MG63 (cell line): ENCODE results near the gene UGT2B17. TPM values are rescaled to one million over a fixed set of nuclear protein-coding genes. Genes with fewer than 3 reads are reported as not detected.
"Not testable (repeated sequence)": the region's sequence is repeated elsewhere in the genome, so short reads cannot be mapped to it uniquely, and the experiment has no call there.

Experiments
- DNase-seq: peaks from one replicate; pipeline ENCODE4 v3.0.0-alpha.2; 2020
- H3K27me3 ChIP-seq: fragments of 250-450 bp; sonication (Bioruptor Pico); 2 replicates; pipeline ENCODE4 v1.5.1; 2020; ENCODE audit warnings: mild to moderate bottlenecking, moderate library complexity
- H3K36me3 ChIP-seq: fragments of 250-450 bp; sonication (Bioruptor Pico); 2 replicates; pipeline ENCODE4 v1.5.1; 2020; ENCODE audit warnings: mild to moderate bottlenecking, moderate library complexity
- H3K4me3 ChIP-seq: fragments of 250-450 bp; sonication (Bioruptor Pico); 2 replicates; pipeline ENCODE4 v1.5.1; 2020; ENCODE audit warnings: mild to moderate bottlenecking, moderate library complexity
- H3K9me3 ChIP-seq: fragments of 250-450 bp; sonication (Bioruptor Pico); 2 replicates; pipeline ENCODE4 v1.5.1; 2020; ENCODE audit warnings: mild to moderate bottlenecking, moderate library complexity
- total RNA-seq: library from RNA; depleted of rRNA; stranded (reverse); fragments of >200 nt; shearing (Covaris generic); gene quantifications from 2 replicates; pipeline ENCODE4 v1.2.3, GENCODE V29; 2014; ENCODE audit warnings: low replicate concordance; rRNA removed

The UGT2B17 gene
- total RNA-seq, 1 experiment from 2014 or later = not detected

DNA sequence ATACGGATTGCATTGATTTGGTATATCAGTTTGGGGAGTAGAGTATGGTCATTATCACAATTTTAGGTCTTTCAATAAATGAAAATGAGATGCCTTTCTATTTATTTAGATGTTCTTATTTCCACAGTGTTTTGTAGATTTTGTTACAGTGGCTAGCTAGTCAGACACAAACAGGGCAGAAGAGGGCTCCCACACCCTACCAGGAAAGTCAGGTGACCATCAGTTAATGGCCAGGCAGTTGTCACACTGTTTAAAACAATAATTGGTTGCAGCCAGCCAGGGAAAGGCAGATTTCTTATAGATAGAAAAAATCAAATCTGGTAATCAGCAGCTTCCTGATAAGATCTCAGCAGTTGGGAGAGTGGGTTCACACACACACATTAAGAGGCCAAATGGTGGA, 57.2 kb downstream of the UGT2B17 start:
- H3K36me3 ChIP-seq = no peaks in the 10 kb centered on the region
- DNase-seq = no peak
- H3K27me3 ChIP-seq = no peaks in the 10 kb centered on the region
- H3K4me3 ChIP-seq = no peak overlapping the region
- no peaks in the 10 kb centered on the region for H3K9me3 ChIP-seq

GRCh38 chr4:68505452-68505851, 70.7 kb downstream of the UGT2B17 start:
- not testable (repeated sequence) for DNase-seq, H3K27me3 ChIP-seq, H3K9me3 ChIP-seq, H3K36me3 ChIP-seq, H3K4me3 ChIP-seq

GRCh38 chr4:68504836-68505235, 71.3 kb downstream of the UGT2B17 start:
- not testable (repeated sequence) for H3K9me3 ChIP-seq, H3K4me3 ChIP-seq, H3K36me3 ChIP-seq, DNase-seq, H3K27me3 ChIP-seq

- not testable (repeated sequence) for H3K4me3 ChIP-seq, H3K27me3 ChIP-seq, DNase-seq, H3K36me3 ChIP-seq, H3K9me3 ChIP-seq
These were observed 72.7 kb downstream of the UGT2B17 start for GRCh38 chr4:68503462-68503861.

DNA sequence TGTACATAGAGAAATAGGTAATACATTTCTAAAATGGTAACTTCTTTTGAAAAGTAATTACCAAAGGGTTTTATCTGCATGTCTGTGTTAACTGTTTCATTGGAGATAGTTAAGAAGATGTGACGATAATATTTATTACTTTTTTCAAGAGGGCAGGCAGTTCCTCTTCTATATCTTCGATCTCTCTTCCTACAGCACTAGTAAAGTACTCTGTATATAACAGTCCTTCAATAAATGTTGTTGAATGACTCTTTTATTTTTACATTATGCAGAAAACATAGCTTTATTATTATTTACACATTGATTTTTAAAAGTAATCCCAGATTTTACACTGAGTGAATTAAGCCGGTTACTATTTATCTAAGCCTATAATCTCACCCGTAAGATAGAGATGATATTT, 77.1 kb downstream of the UGT2B17 start:
- DNase-seq = no peak
- H3K27me3 ChIP-seq = no peaks in the 10 kb centered on the region
- no peak overlapping the region for H3K4me3 ChIP-seq
- H3K9me3 ChIP-seq = no peaks in the 10 kb centered on the region
- H3K36me3 ChIP-seq = no peaks in the 10 kb centered on the region

DNA sequence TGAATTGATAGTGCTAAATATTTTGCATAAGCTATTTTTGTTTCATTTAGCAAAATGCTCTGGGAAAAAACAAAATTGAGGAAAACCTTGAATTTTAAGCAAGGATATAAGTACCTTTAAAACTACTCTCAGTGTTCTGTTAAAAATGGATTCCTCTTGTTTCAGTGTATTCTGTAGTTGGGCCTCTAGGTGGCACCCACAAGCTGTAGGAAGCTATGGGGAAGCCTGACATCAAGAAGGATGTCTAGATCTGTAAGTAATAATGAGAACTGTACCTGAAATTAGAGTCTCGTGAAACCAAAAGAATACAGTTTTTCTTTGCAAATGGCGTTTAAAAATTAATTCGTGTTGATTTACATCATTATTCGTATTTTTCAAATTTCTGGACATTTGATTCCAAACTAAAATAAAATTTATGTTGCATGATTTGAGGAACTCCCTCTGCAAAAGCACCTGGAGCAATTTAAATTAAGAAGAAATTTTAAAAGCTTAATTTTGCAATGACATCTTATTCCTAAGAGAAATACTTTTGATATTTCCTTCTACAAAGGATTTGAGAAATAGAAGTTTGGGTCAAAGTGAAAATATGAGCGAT, 77.6 kb downstream of the UGT2B17 start:
- H3K36me3 ChIP-seq = no peaks in the 10 kb centered on the region
- H3K9me3 ChIP-seq = no peaks in the 10 kb centered on the region
- H3K4me3 ChIP-seq = no peak overlapping the region
- H3K27me3 ChIP-seq = no peaks in the 10 kb centered on the region
- DNase-seq = peak; percentile 15

GRCh38 chr4:68494688-68495087, 81.4 kb downstream of the UGT2B17 start:
- H3K9me3 ChIP-seq = no peaks in the 10 kb centered on the region
- no peaks in the 10 kb centered on the region for H3K27me3 ChIP-seq

GRCh38 chr4:68490826-68491457, 85.2 kb downstream of the UGT2B17 start:
- no peaks in the 10 kb centered on the region for H3K27me3 ChIP-seq
- no peaks in the 10 kb centered on the region for H3K9me3 ChIP-seq
- no peaks in the 10 kb centered on the region for H3K36me3 ChIP-seq
- DNase-seq = no peak
- no peak overlapping the region for H3K4me3 ChIP-seq

More at GRCh38 chr4:68494688-68495087, 81.4 kb downstream of the UGT2B17 start:
- Histone ChIP-seq H3K36me3 (no peaks in the 10 kb centered on the region), H3K4me3 (no peak overlapping the region)
- DNase-seq = no peak

GRCh38 chr4:68489338-68489737, 86.8 kb downstream of the UGT2B17 start:
- no peaks in the 10 kb centered on the region for H3K27me3 ChIP-seq
- H3K9me3 ChIP-seq = no peaks in the 10 kb centered on the region
- H3K36me3 ChIP-seq = no peaks in the 10 kb centered on the region
- no peak overlapping the region for H3K4me3 ChIP-seq
- DNase-seq = no peak

Other genes with a start within 250 kb of the UGT2B17 start
- 9.4 and 10.0 TPM in 2 replicates for gene YTHDC1, start 226.2 kb downstream of the UGT2B17 start, total RNA-seq
- not detected in 2 replicates for gene TMPRSS11E, start 128.9 kb downstream of the UGT2B17 start, total RNA-seq
- gene UGT2B15, start 94.3 kb upstream of the UGT2B17 start, total RNA-seq = not detected in 2 replicates
- not detected in 2 replicates for gene UGT2B10, start 239.7 kb upstream of the UGT2B17 start, total RNA-seq